Cortex of kidney (tissue), 1 donor: ENCODE results near the gene RSPH3.
"Not testable (repeated sequence)": the region's sequence is repeated elsewhere in the genome, so short reads cannot be mapped to it uniquely, and the experiment has no call there.

ENCODE experiments used
- DNase-seq: peaks from one replicate; lab custom pipeline; 2025; lab: John Stamatoyannopoulos, UW

Gene RSPH3

GRCh38 chr6:158972241-158973233 lies 27.5 kb downstream of the RSPH3 start:
- no peak for DNase-seq

DNA sequence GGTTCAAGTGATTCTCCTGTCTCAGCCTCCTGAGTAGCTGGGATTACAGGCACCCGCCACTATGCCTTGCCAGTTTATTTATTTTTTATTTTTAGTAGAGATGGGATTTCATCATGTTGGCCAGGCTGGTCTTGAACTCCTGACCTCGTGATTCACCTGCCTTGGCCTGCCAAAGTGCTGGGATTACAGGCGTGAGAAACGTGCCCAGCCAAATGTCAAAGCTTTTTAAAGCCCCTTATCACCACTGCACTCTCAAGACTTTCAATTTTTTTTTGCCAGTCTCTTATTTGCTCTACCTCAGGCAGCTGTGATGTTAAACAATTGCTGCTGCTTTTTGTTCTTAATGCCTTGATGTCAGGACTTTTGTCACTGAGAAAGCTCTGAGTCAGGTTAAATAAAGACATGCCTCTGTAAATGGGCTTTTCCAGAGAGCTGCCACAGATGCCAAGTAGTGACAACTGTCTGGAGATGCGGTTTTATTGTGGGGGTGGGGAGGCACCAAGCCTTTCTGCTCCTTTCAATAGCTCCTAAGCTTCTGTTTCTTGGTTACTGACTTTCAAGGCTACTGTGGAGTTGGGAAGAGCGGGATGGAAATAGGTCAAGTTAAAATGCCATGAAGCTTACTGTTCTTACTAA lies 29.2 kb downstream of the RSPH3 start:
- no peak for DNase-seq

DNA sequence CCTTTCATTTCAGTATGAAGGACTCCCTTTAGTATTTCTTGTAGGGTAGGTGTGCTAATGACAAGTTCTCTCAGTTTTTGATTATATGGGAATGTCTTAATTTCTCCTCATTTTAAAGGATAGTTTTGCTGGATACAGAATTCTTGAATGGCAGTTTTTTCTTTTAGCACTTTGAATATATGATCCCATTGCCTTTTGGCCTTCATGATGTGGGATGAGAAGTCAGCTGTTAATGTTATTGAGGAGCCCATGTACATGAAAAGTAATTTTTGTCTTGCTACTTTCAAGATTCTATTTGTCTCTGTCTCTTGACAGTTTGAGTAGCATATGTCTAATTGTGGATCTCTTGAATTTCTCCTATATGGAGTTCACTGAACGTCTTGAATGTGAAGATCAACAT lies 30.9 kb downstream of the RSPH3 start:
- DNase-seq, result no peak

DNA sequence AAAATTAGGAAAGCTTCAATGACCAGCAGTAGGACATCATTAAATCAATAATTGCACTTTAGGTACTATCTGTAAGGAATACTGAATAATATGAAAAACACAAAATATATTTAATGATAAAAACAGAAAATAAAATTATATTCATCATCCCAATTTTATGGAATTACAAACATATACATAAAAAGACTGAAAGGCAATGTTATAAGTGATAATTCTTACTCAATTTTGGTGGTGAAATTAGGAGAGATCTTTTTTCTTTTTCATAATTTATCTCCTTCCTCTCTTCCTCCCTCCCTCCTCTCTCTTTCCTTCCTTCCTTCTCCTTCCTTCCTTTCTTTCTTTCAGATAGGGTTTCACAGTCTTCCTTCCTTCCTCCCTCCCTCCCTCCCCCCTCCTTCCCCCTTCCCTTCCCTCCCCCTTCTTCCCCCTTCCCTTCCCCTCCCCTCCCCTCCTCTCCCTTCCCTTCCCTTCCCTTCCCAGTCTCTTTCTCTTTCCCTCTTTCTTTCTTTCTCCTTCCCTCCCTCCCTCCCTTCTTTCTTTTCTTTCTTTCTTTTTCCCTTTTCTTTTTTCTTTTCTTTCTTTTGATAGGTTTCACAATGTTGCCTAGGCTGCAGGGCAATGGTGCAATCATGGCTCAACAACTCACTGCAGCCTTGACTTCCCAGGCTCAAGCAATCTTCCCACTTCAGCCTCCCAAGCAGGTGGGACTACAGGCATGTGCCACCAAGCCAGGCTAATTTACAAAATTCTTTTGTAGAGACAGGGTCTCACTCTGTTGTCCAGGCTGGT lies 36.8 kb downstream of the RSPH3 start:
- DNase-seq, result no peak

DNA sequence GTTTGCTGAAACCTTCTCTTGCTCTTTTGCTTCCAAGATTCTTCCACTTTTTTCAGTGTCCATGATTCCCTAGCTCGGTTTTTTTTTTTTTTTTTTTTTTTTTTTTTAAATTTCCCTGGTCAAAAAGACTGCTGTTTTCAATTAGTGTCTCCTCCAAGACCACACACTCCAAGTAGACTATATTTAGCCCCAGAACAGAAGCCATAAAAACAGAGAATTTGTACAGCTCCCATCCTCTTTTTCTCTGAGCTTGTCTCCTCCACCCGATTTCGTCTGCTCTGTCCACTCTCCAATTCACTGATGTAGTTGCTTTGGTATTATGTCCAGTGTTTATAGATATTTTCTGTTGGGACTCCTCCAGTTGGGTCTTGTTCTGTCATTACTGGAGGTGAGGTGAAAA lies 37.6 kb downstream of the RSPH3 start:
- DNase-seq, result no peak

GRCh38 chr6:158960026-158960425 lies 40.0 kb downstream of the RSPH3 start:
- DNase-seq, result no peak

DNA sequence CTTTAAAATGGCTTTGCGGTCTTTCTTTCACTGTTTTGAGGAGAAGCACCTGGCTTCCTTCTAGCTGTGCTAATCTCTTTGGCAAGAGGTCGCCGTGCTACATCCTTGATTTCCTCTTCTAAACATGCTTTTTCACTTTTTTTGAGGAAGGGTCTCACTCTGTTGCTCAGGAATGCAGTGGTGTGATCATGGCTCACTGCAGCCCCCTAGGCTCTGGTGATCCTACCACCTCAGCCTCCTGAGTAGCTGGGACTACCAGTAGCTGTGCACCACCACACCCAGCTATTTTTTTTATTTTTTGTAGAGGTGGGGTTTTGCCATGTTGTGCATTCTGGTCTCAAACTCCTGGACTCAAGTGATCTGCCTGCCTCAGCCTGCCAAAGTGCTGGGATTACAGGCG lies 40.5 kb downstream of the RSPH3 start:
- DNase-seq, result no peak

DNA sequence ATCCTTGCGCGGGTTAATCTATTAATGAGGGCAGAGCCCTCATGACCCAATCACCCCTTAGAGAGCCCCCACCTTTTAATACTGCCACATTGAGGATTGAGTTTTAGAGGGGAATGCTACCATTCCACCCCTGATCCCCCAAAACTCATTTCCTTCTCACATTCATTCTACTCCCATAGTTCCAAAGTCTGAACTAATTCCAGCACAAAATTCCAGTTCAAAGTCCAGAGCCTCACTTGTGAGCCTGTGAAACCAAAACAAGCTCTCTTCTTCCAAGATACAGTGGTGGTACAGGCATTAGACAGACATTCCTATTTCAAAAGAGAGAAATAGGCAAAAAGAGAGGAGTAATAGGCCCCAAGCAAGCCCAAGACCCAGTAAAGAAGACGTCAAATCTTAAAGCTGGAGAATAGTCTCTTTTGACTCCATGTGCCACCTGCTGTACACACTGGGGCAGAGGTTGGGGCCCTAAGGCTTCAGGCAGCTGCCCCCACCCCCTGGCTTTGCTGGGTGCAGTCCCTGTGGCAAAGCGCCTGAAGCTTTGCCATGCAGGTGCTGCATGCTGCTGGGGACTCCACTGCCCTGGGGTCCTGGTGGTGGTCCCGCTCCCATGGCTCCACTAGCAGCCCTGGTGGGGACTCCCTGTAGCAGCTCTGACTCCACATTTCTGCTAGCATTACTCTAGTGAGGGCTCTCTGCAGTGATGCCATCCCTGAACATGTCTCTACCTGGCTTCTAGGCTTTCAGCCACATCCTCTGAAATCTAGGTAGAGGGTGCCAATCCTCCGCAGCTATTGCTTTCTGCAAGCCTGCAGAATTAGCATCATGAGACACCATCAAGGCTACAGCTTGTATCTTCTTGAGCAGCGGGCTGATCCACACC lies 41.3 kb downstream of the RSPH3 start:
- DNase-seq, result no peak

DNA sequence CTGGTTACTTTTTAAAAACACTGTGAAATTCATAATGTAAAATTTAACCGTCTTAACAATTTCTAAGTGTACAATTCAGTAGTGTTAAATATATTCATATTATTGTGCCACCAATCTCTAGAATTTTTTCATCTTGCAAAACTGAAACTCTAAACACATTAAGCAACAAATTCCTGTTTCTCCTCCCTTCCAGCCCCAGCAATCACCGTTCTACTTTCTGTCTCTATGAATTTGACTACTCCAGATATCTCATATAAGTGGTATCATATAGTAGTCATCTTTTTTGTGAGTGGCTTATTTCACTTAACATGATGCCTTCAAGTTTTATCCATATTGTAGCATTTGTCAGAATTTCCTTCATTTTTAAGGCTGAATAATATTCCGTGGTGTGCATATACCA lies 44.7 kb downstream of the RSPH3 start:
- no peak for DNase-seq

DNA sequence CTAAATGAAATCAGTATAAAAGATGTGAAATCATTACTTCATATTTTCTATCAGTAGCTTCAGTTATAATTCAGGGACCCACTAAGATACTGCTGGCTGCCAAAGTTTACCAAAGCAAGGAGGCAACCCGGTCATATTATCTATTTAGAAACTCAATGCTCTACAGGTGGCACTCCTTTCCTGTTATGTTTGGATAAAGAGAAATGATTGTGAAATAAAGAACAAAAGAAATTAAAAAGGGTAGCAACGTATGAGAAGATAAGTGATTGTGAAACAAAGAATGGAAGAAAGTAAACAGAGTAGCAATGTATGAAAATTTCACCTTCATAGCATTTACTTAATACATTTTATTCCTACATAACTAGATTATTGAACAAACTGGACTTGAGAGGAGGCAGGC lies 45.2 kb downstream of the RSPH3 start:
- no peak for DNase-seq

- not testable (repeated sequence) for DNase-seq
These were observed 48.0 kb downstream of the RSPH3 start for GRCh38 chr6:158952011-158952410.

GRCh38 chr6:158951565-158951964 lies 48.4 kb downstream of the RSPH3 start:
- DNase-seq, result not testable (repeated sequence)

- DNase-seq, result no peak
These were observed 52.7 kb downstream of the RSPH3 start for GRCh38 chr6:158947284-158947683.

DNA sequence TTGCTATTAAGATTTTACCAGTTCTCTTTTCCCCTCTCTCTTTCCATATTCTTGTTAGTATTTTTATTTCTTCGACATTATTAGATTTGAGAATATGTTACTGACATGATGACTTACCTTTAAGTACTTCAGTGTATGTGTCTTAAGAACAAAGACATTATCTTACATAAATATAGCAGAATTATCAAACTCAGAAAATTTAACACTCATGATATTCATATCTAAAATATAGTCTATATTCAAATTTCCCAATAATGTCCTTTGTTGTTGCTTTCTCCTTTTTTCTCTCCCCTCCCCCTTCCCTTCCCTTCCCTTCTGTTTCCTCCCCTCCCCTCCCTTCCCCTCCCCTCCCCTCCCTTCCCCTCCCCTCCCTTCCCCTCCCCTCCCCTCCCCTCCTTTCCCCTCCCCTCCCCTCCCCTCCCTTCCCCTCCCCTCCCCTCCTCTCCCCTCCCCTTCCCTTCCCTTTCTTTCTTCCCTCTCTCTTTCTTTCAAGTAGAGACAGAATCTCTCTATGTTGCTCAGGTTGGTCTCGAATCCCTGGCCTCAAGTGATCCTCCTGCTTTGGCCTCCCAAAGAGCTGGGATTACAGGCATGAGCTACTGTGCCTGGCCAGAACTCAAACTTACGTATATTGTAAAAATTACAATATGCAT lies 56.5 kb downstream of the RSPH3 start:
- DNase-seq, result no peak

- no peak for DNase-seq
These were observed 57.7 kb downstream of the RSPH3 start for GRCh38 chr6:158942349-158942748.

DNA sequence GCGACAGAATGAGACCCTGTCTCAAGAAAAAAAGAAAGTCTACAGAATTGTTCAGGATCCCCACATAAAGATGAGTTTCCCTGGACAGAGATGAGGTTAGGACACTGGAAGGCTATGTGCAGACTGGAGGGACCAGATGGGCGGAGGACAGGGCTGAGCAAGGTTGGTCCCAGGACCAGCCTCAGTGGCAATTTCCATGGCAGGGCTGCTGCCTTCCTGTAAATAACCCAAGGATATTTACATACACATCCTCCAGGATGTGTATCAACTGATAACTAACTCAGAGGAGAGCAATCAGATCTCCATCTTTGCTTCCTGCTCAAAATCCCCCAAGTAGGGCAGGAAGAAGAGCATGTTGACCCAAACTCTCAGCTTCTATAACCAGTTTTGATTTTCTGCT lies 58.8 kb downstream of the RSPH3 start:
- DNase-seq, result no peak

- no peak for DNase-seq
These were observed 60.5 kb downstream of the RSPH3 start for GRCh38 chr6:158939255-158940159.

- DNase-seq, result no peak
These were observed 61.2 kb downstream of the RSPH3 start for GRCh38 chr6:158938811-158939254.

- DNase-seq, result no peak
These were observed 61.8 kb downstream of the RSPH3 start for GRCh38 chr6:158938220-158938619.

- no peak for DNase-seq
These were observed 65.8 kb downstream of the RSPH3 start for GRCh38 chr6:158934157-158934556.
